Umbilical cord (tissue), 2 donors: ENCODE data around the gene KRTCAP3. TPM values are rescaled to one million over a fixed set of nuclear protein-coding genes. Genes with fewer than 3 reads are reported as not detected.
"Not testable (repeated sequence)": the region's sequence is repeated elsewhere in the genome, so short reads cannot be mapped to it uniquely, and the experiment has no call there.

Experiments used
- DNase-seq: peaks from one replicate; pipeline ENCODE4 v3.0.0-alpha.2; 2015; ENCODE audit warnings: low spot score
- total RNA-seq: library from RNA; depleted of rRNA; stranded (reverse); fragments of >200 nt; gene quantifications from one replicate; pipeline ENCODE4 v1.2.3, GENCODE V29; 2014; ENCODE audit warnings: low replicate concordance; ENCODE audit not compliant: insufficient read depth

Gene KRTCAP3
- not detected for total RNA-seq

- DNase-seq = peak; percentile 32
Observed at GRCh38 chr2:27441958-27442919, at the start of gene KRTCAP3. Gene KRTCAP3, plus strand, starts transcription at chr2:27442381. Its CDS starts 32 bp downstream, at chr2:27442413.

- DNase-seq = no peak
Observed at GRCh38 chr2:27393225-27393624, 49.0 kb upstream of the KRTCAP3 start.

GRCh38 chr2:27398962-27399361 is 43.2 kb upstream of the KRTCAP3 start:
- no peak for DNase-seq

- DNase-seq = no peak
Observed at GRCh38 chr2:27400348-27401135, 41.6 kb upstream of the KRTCAP3 start.

GRCh38 chr2:27407798-27408491 is 34.2 kb upstream of the KRTCAP3 start:
- DNase-seq = peak; percentile 46

GRCh38 chr2:27408601-27409320 is 33.4 kb upstream of the KRTCAP3 start:
- no peak for DNase-seq

- peak; percentile 95 for DNase-seq
Observed at GRCh38 chr2:27409321-27410073, 32.7 kb upstream of the KRTCAP3 start, which contains the start of gene PPM1G. Gene PPM1G, minus strand, starts transcription at chr2:27409591. Its CDS starts 169 bp downstream, at chr2:27409422.

- DNase-seq = no peak
Observed at GRCh38 chr2:27412419-27413152, 29.6 kb upstream of the KRTCAP3 start.

GRCh38 chr2:27416151-27416550 is 26.0 kb upstream of the KRTCAP3 start:
- no peak for DNase-seq

GRCh38 chr2:27420996-27421395 is 21.2 kb upstream of the KRTCAP3 start:
- DNase-seq = no peak

- DNase-seq = no peak
Observed at GRCh38 chr2:27421660-27422250, 20.4 kb upstream of the KRTCAP3 start.

- no peak for DNase-seq
Observed at GRCh38 chr2:27422958-27423357, 19.2 kb upstream of the KRTCAP3 start.

- DNase-seq = not testable (repeated sequence)
Observed at GRCh38 chr2:27425039-27425438, 17.1 kb upstream of the KRTCAP3 start.

- DNase-seq = no peak
Observed at GRCh38 chr2:27427863-27428212, 14.3 kb upstream of the KRTCAP3 start.

- DNase-seq = peak; percentile 95
Observed at GRCh38 chr2:27428213-27428977, 13.8 kb upstream of the KRTCAP3 start, which contains the start of gene NRBP1. Gene NRBP1, plus strand, starts transcription at chr2:27428631. Its CDS starts 4,643 bp downstream, at chr2:27433274.

- peak; percentile 88 for DNase-seq
Observed at GRCh38 chr2:27428978-27429541, 13.1 kb upstream of the KRTCAP3 start.

GRCh38 chr2:27431395-27431794 is 10.8 kb upstream of the KRTCAP3 start:
- no peak for DNase-seq

GRCh38 chr2:27435628-27436027 is 6.6 kb upstream of the KRTCAP3 start:
- DNase-seq = no peak
